Measurements from ENCODE around the gene ASTL.

Gene ASTL

GRCh38 chr2:96158554-96158940 lies 20.2 kb upstream of the ASTL start:
- ATAC-seq, result no peak

DNA sequence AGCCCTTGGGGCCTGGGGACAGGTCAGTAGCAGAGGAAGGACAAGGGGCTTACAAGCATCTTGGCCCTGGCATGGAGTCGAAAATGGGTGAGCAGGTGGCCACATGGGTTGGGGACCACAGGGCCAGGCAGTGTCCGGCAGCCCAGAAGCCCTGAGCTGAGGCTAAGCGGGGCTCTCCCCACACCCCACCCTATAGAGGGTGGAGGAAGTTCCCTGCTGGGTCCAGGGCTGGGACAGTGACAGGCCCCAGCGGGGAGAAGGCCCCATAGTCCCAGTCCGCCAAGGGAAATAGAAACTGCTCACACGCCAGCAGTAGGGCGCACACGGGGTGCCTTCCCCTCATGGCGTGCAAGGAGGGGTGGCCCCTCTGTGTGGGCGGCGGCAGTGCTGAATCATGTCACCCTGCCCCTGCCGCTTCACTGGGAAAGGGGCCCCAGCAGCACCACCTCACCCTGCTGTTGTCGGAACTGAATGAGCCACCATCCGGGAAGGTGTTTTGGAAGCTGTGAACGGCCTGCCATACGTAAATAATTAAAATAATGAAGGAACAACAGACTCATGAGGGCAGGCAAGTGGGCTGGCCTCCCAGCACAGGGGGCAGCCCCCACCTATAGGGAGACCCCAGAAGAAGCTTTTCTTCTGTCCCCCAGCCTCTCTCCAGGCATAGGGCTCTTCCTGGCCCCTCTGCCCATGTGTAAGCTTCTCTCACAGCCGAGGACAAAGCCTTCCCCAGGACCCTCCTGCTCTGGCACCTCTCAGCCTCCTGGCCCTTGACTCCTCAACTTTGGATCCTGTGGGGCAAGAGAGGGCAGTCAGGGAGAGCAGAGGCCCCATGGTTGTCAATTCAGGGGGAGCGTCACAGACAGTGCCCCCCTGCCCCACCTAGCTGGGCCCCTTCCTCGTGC lies 19.6 kb upstream of the ASTL start:
- peak; percentile 84 to 86 for ATAC-seq

DNA sequence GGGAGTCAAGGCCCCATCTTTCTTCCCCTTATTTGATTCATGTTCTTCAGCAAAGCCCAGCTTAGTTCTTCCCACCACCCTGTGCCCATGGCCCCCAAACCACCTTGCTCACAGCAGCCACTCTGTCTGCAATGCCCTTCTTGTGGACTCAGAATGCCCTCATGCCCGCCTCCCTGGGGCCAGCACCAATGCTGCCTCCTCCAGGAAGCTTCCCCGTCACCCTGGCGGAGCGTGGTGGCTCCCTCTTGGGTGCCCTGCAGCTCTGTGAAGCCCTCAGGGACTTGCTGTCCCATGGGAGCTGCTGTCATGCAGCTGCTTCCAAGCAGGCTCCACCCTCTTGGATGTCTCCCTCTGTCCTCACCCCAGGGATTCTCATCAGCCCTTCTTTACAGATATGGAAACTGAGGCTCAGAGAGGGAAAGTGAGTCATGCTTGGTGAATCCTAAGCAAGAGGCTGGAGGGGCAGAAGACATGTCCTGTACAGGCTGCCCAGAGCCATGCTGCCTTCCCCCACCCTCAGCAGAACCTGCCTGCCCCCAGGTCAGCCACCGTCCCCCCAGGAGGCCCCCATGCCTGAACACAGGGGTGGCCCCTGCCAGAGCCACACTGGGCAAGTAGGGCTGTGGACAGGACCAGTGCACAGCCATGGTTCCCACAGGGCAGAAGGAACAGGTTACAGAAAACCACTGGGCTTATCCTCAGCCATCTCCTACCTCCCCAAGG lies 18.8 kb upstream of the ASTL start:
- peak; percentile 0 to 2 for ATAC-seq

DNA sequence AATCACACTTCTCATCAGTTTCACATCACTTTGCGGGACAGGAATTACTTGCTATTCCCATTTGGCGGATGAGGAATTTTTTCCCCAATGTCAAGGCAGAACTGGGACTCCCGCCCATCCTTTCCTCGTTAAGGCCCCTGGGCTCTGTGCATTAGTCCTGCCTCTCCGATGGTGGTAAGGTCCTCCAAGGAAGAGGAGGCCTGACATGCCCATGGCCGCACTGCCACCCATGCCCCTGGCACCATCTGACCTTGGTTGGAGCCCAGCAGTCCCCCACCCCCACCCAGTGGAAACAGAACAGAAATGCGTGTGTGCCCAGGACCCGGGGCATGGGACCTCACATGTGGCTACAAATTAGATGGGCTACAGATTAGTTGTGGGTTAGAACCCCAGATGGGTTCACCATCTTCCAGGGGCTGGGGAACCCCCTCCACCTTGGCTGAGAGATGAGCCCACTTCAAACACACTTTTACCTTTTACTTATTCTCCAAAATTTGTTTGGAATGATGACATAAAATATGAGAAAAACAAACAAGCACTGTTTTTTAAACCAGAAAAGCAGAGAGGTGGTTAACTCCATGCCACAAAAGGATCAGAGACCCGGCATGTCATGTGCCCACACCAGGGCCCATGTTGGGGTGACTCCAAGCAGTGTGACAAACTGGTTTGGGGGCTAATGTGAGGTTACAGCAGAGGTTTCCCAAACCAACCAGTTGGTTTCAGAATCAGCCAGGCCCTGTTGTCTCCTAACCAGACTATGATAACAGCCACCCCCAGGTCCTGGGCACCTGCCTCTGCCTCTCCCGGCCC lies 17.9 kb upstream of the ASTL start:
- ATAC-seq, result peak; percentile 46 to 48

DNA sequence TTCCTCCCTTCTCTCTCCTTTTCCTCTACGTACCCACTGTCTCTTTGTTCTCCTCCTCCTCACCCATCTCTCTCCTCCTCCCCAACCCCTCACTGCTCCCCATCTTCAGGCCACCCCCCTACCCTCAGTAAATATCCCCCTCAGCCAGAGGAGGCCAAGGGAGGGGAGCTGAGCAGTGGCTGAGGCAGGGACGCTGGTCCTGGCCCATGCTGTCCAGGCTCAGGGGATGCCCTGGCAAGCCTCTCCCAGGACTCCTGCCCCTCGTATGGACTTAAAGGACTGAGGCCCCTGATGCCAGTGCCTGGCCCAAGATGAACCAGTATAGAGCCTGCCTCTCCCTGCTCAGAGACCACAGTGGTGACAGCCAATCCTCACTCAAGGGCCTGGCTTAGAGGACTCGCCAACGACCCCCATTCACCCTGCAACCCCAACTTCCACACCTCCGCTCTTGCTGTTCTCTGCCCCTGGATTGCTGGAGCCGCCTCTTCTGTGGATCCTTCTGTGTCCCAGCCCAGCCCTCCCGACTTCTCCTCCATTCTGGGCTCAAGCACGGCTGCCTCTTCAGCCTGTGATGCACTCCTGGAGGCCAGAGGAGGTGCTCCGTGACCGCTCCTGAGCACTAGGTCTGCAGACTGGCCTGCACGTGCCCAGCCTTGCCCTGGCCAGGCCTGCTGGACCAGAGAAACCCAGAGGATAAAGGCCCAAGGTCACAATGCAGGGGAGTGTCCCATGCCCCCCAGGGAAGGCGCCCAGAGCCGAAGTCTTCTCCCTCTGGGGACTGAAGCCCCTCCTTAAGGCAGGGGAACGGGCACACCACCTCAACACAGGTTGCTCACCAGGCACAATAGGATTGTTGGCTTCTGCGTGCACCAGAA lies 16.4 kb upstream of the ASTL start:
- ATAC-seq, result no peak

GRCh38 chr2:96153991-96154431 lies 15.7 kb upstream of the ASTL start:
- no peak for ATAC-seq

DNA sequence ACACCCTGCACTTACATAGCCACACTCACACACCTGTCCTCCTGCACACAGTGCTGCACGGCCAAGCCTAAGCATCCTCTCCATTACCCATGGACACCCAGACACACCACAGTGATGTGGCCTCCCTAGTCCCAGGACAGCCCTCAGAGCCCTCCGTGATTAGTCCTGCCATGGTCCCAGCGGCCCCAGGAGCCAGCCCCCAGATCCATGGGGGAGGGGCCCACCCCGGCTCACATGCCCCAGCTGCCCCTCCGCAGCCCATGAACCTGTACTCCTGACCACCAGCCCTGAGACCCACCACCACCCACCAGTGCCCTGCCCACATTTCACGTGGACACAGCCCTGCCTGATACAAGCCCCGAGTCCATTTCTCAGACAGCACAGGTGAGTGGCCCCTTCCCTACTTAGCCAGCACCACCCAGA lies 15.0 kb upstream of the ASTL start:
- no peak for ATAC-seq

- ATAC-seq, result no peak
Observed at GRCh38 chr2:96152304-96153161, 14.2 kb upstream of the ASTL start.

- no peak for ATAC-seq
Observed at GRCh38 chr2:96151595-96152303, 13.4 kb upstream of the ASTL start.

DNA sequence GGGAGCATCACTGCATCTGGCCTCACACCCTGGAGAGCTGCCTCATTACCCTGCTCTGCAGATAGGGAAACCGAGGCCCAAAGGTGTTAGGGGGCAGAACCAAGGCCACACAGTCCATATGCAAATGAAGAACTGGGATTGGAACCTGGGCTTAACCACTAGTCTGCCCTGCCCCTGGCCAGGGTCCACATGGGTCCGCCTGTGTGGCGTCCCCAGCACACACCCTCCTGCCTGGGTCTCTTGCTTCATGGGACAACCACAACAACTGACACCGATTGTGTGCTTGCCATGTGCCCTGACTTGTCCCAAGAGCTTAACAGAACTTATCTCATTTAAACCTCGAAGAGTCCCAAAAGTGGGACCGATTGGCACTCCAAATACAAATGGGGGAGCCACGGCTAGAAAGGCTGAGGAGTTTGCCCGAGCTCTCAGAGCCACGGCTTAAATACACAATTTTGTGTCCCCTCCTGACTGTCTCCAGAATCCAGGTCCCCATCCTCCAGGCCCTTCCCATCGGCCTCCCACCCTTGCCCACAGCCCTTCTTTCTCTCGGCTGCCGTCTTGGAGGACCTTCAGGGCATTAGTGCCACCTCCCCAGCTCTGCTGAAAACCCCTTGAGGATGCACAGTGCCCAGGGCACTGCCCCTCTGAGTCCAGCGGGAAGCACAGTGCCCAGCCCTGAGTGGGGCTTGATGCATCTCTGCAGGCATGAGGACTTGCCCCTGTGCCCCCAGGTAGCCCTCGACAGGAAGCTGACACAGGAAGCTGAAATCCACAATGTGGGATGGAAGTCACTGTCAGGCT lies 12.7 kb upstream of the ASTL start:
- no peak for ATAC-seq

- no peak for ATAC-seq
Observed at GRCh38 chr2:96150007-96150640, 11.8 kb upstream of the ASTL start.

GRCh38 chr2:96148410-96149217 lies 10.3 kb upstream of the ASTL start:
- ATAC-seq, result peak; percentile 71

DNA sequence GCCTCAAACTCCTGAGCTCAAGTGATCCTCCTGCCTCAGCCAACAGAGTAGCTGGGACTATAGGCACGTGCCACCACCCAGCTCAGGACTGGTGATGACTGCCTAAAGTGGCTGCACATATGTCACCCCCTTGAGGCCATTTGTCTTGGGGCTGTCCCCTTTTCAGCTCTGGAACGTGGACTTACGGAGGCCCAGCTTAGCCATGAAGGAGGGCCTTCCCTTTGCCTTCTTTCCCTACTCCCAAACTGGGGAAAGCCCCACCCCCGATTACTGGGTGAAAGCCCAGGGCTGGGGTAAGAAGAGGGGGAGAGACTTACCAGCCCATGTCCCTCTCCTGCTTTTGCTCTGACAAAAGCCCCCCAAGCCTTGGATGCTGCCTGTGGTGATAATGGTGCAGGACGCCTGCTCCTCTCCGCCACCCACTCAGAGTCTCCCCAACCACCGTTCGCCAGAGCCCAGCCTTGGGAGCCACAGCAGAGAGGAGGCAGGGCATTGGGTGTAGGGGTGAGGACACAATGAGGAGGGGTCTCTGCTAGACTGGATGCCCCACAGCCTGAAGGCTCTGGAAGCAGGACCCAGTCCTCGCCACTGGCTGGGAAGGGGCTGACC lies 9.4 kb upstream of the ASTL start:
- no peak for ATAC-seq

- ATAC-seq, result no peak
Observed at GRCh38 chr2:96146881-96147592, 8.7 kb upstream of the ASTL start.

DNA sequence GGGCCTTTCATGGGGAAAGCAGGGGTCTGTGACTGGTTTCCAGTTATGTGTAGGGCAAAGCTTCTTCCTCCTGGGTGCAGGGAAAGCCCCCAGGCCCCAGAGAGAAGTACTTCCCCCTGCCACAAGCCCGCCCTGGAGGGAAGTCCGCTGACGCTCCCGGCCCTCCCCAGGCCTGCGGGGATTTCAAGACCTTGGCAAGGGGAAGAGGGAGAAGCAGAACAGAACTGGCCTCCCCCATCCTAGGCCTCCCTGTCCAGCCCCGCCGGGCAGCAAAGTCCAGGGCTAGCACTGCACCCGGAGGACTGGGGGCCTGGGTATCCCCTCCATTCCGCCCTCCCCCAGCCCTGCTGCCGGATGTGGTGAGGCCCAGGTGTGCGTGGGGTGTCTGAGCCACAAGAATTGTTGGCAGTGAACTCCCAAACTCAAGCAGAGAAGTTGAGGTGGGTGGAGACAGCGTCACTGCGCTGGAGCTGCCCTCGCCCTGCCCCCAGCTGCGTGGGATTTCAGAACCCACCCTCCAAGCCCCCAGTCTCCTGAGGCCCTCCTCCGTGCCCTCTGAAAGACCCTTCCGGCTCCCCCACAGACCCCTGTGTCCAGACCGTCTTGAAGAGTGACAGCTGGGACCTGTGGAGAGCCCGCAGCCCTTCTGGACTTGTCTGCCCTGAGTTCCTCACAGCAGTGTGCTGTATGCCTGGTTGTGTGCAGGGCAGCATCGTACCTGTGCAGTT lies 8.0 kb upstream of the ASTL start:
- ATAC-seq, result peak; percentile 23 to 28

- no peak for ATAC-seq
Observed at GRCh38 chr2:96145848-96146152, 7.5 kb upstream of the ASTL start.

All from activated CD4-positive, CD25-positive, alpha-beta regulatory T cell treated with anti-CD3 and anti-CD28 coated beads, Interleukin-2, amount 50 U/mL, for 24 hours (primary cell).